Mucosa of rectum (tissue), 2 donors: ENCODE results near the gene HAPLN2.

ENCODE experiments used
- H3K27ac ChIP-seq, 2 donors: one replicate each; pipeline ENCODE4 v1.7.0; 2013; ENCODE audit warnings: inconsistent platforms in 2 of 2, low read depth in 2 of 2, low read length in 2 of 2
- H3K27me3 ChIP-seq, 2 donors: one replicate each; pipeline ENCODE4 v1.7.0; 2013; ENCODE audit warnings: low read length in 2 of 2; ENCODE audit not compliant: control insufficient read depth in 2 of 2, insufficient read depth in 2 of 2
- H3K36me3 ChIP-seq, 2 donors: one replicate each; pipeline ENCODE4 v1.7.0; 2013; ENCODE audit warnings: low read length in 2 of 2; ENCODE audit not compliant: control insufficient read depth in 2 of 2, insufficient read depth in 2 of 2
- H3K4me1 ChIP-seq, 2 donors: one replicate each; pipeline ENCODE4 v1.7.0; 2013; ENCODE audit warnings: low read length in 2 of 2, mild to moderate bottlenecking in 1 of 2; ENCODE audit not compliant: control insufficient read depth in 2 of 2, insufficient read depth in 2 of 2
- H3K4me3 ChIP-seq, 2 donors: one replicate each; pipeline ENCODE4 v1.7.0; 2013; ENCODE audit warnings: low read length in 2 of 2
- H3K9ac ChIP-seq, 2 donors: one replicate each; pipeline ENCODE4 v1.7.0; 2013; ENCODE audit warnings: low read length in 2 of 2, low read depth in 1 of 2, mild to moderate bottlenecking in 1 of 2
- H3K9me3 ChIP-seq, 2 donors: one replicate each; pipeline ENCODE4 v1.7.0; 2013; ENCODE audit warnings: low read length in 2 of 2; ENCODE audit not compliant: control insufficient read depth in 2 of 2
- donor health status: healthy.
- donor health status: Normal muscosa, but diverticular disease.

Gene HAPLN2

DNA sequence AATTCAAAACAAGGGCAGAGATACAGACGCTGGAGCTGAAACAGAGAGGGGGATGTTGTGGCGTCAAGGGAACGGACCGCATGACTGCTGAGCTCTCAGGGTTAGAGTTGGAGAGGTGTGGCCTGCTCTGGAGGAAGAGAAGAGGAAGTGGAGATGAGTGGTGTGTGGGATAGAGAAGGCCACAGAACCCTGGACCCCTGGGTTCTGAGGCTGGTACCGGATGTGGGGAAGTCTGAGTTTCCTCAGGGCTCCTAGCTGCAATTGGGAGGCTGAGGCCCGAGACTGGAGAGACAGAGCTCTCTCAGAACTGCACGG is 24.5 kb downstream of the HAPLN2 start:
- H3K4me3 ChIP-seq = no peak overlapping the region
- no peaks in the 10 kb centered on the region for H3K4me1 ChIP-seq
- no peak overlapping the region for H3K27ac ChIP-seq
- peaks cover 20 to 31% of the 10 kb centered on the region in 2 donors for H3K27me3 ChIP-seq
- no peaks in the 10 kb centered on the region for H3K9me3 ChIP-seq
- H3K36me3 ChIP-seq = no peaks in the 10 kb centered on the region
- H3K9ac ChIP-seq = no peak overlapping the region

DNA sequence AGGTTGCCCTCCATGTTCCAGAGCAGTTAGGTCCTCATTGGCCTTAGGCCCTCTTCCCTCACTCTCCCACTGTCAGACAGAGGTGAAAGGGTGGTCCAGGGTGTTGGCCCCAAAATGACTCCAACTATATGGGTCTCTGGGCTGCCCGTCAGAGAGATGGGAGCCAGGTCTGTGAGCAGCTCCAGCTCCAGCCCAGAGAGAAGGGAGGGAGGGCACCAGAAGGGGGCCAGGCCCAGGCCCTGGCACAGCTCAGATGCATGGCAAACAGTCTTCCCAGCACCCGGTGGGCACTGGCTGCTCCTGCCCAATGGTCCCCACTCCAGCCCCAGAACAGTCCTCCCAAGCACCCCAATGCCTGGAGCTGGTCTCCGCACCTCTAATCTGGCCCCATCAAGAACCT is 24.9 kb downstream of the HAPLN2 start:
- Histone ChIP-seq H3K4me3 (no peak overlapping the region), H3K9ac (no peak overlapping the region), H3K36me3 (no peaks in the 10 kb centered on the region), H3K4me1 (no peaks in the 10 kb centered on the region), H3K9me3 (no peaks in the 10 kb centered on the region), H3K27me3 (peaks cover 17 to 26% of the 10 kb centered on the region in 2 donors), H3K27ac (no peak overlapping the region)

DNA sequence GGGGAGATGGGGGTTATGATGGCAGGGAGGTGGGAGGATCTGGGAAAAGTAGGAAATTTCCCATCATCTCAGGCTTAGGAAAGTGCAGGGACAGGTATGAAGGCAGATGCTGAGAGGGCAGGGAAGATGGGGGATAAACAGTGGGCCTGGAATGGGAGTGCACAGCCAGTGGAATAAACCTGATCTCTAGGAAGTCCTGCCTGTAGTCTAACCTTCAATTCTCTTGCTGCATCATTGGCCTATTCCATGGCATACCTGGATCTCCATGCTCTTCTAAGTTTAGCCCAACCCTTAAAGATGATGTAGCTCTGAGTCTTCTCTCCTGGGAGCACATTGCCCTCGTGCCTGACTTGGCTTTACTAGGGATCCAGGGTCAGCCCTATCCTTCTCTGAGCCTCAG is 25.4 kb downstream of the HAPLN2 start:
- no peaks in the 10 kb centered on the region for H3K4me1 ChIP-seq
- no peaks in the 10 kb centered on the region for H3K36me3 ChIP-seq
- peaks cover 12 to 23% of the 10 kb centered on the region in 2 donors for H3K27me3 ChIP-seq
- H3K9ac ChIP-seq = no peak overlapping the region
- H3K4me3 ChIP-seq = no peak overlapping the region
- H3K27ac ChIP-seq = no peak overlapping the region
- H3K9me3 ChIP-seq = no peaks in the 10 kb centered on the region

DNA sequence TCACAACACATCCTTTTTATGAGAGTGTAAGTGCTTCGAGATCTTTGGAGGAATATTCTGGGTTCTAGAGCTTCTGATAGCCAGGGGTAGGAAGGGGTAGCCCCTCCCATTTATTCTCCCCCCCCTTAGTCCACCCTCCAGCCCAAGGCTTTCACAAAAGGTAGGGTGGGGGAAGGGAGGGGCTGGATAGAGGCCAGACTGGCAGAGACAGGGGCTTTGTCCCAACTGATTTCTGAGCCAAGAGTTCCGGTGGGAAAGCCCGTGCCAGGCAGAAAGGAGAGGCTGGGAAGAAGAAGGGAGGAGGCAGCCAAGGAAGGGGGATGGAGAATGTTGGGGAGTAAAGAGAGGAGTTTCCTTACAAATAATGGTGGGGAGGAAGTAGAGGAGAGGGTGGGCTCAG is 25.8 kb downstream of the HAPLN2 start:
- no peaks in the 10 kb centered on the region for H3K36me3 ChIP-seq
- no peaks in the 10 kb centered on the region for H3K4me1 ChIP-seq
- H3K27me3 ChIP-seq = peaks cover 9 to 19% of the 10 kb centered on the region in 2 donors
- H3K27ac ChIP-seq = no peak overlapping the region
- no peak overlapping the region for H3K9ac ChIP-seq
- H3K4me3 ChIP-seq = no peak overlapping the region
- no peaks in the 10 kb centered on the region for H3K9me3 ChIP-seq

DNA sequence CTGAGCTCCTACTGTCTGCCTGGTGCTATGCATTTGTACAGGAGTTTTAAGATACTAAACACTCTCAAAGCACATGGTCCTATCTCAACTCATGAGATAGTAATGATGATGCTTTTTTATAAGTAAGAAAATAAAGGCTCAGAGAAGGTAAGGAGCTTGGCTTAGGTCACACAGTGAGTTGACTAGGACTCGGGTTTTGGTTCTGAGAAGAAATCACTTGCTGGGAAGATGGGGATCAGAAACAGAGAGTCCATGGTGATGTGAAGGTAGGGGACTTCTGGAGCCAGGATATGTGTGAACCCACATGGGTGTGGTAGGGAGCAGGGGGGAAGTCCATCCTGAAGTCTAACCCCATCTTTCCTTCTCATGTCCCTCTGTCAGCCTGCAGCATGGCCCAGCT is 26.5 kb downstream of the HAPLN2 start:
- Histone ChIP-seq H3K9ac (no peak overlapping the region), H3K4me1 (no peaks in the 10 kb centered on the region), H3K4me3 (no peak overlapping the region), H3K27ac (no peak overlapping the region), H3K36me3 (no peaks in the 10 kb centered on the region), H3K9me3 (no peaks in the 10 kb centered on the region), H3K27me3 (peaks cover 9 to 17% of the 10 kb centered on the region in 2 donors)

DNA sequence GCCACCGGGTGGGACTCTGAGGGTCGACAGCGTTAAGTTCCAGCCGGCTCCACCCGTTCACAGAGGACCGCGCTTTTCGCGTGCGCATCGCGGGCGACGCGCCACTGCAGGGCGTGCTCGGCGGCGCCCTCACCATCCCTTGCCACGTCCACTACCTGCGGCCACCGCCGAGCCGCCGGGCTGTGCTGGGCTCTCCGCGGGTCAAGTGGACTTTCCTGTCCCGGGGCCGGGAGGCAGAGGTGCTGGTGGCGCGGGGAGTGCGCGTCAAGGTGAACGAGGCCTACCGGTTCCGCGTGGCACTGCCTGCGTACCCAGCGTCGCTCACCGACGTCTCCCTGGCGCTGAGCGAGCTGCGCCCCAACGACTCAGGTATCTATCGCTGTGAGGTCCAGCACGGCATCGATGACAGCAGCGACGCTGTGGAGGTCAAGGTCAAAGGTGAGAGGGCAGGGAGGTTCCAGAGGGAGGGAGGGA is 27.6 kb downstream of the HAPLN2 start:
- no peaks in the 10 kb centered on the region for H3K36me3 ChIP-seq
- peaks cover 0 to 12% of the 10 kb centered on the region in 2 donors for H3K27me3 ChIP-seq
- H3K4me1 ChIP-seq = no peaks in the 10 kb centered on the region
- no peaks in the 10 kb centered on the region for H3K9me3 ChIP-seq
- no peak overlapping the region for H3K9ac ChIP-seq
- H3K4me3 ChIP-seq = no peak overlapping the region
- H3K27ac ChIP-seq = no peak overlapping the region

DNA sequence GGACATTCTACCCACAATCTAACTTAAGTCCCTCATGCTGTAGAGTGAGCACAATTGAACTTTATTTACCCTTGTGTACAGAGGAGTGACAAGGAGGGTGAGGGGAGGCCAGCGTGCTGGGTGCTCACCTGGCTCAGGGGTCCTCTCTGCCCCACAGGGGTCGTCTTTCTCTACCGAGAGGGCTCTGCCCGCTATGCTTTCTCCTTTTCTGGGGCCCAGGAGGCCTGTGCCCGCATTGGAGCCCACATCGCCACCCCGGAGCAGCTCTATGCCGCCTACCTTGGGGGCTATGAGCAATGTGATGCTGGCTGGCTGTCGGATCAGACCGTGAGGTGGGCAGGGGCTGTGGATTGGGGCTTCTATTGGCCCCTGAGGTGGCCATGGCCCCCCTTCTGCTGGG is 28.1 kb downstream of the HAPLN2 start:
- Histone ChIP-seq H3K27me3 (peaks cover 0 to 12% of the 10 kb centered on the region in 2 donors), H3K9ac (no peak overlapping the region), H3K9me3 (no peaks in the 10 kb centered on the region), H3K4me1 (no peaks in the 10 kb centered on the region), H3K4me3 (no peak overlapping the region), H3K36me3 (no peaks in the 10 kb centered on the region), H3K27ac (no peak overlapping the region)

DNA sequence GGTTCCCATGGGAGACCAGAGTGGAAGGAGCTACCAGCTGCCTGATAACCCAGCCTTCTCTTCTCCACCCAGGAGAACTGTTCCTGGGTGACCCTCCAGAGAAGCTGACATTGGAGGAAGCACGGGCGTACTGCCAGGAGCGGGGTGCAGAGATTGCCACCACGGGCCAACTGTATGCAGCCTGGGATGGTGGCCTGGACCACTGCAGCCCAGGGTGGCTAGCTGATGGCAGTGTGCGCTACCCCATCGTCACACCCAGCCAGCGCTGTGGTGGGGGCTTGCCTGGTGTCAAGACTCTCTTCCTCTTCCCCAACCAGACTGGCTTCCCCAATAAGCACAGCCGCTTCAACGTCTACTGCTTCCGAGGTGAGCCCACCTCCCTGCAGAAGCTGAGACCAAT is 29.3 kb downstream of the HAPLN2 start:
- no peaks in the 10 kb centered on the region for H3K9me3 ChIP-seq
- H3K36me3 ChIP-seq = no peaks in the 10 kb centered on the region
- H3K27me3 ChIP-seq = peaks cover 0 to 12% of the 10 kb centered on the region in 2 donors
- H3K4me3 ChIP-seq = no peak overlapping the region
- H3K27ac ChIP-seq = no peak overlapping the region
- H3K4me1 ChIP-seq = no peaks in the 10 kb centered on the region
- no peak overlapping the region for H3K9ac ChIP-seq

DNA sequence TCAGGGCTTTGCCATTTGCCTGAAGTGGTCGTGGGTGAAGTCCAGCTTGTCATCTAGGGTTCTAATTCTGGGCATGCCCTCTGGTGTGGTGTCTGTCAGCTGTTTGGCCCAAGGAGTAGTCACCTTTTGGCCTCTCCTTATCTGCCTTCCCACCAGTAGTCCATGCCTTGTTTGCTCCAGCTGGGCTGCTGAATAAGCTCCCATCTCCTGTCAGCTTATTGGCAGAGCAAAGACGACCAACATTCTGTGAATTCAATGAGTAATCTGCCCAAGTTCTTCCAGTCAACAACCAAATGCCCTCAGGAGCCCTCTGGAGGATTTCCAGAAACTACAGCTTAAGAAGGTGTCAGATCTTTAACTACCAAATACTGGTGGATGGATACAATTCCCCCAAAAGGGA is 29.7 kb downstream of the HAPLN2 start:
- Histone ChIP-seq H3K36me3 (no peaks in the 10 kb centered on the region), H3K4me1 (no peaks in the 10 kb centered on the region), H3K9ac (no peak overlapping the region), H3K27ac (no peak overlapping the region), H3K27me3 (peaks cover 0 to 10% of the 10 kb centered on the region in 2 donors), H3K9me3 (no peaks in the 10 kb centered on the region), H3K4me3 (no peak overlapping the region)

DNA sequence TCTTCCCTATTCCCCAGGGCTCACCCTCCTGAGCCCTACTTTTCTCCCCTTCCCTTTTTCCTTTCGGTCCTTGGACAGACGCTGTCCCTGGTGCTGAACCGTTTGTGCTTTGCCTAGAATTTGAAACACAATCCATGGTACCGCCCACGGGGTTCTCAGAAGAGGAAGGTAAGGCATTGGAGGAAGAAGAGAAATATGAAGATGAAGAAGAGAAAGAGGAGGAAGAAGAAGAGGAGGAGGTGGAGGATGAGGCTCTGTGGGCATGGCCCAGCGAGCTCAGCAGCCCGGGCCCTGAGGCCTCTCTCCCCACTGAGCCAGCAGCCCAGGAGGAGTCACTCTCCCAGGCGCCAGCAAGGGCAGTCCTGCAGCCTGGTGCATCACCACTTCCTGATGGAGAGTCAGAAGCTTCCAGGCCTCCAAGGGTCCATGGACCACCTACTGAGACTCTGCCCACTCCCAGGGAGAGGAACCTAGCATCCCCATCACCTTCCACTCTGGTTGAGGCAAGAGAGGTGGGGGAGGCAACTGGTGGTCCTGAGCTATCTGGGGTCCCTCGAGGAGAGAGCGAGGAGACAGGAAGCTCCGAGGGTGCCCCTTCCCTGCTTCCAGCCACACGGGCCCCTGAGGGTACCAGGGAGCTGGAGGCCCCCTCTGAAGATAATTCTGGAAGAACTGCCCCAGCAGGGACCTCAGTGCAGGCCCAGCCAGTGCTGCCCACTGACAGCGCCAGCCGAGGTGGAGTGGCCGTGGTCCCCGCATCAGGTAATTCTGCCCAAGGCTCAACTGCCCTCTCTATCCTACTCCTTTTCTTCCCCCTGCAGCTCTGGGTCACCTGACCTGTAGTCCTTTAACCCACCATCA is 33.1 kb downstream of the HAPLN2 start:
- Histone ChIP-seq H3K9me3 (no peaks in the 10 kb centered on the region), H3K27ac (no peak overlapping the region), H3K4me1 (peaks cover 5 to 7% of the 10 kb centered on the region in 2 donors), H3K9ac (no peak overlapping the region), H3K27me3 (peaks cover 0 to 12% of the 10 kb centered on the region in 2 donors), H3K36me3 (no peaks in the 10 kb centered on the region), H3K4me3 (no peak overlapping the region)
